Posterior cingulate gyrus (tissue), 11 donors: Measurements from ENCODE around the gene FBXL14.

Experiments
- DNase-seq, 10 donors: peaks; one replicate each; pipeline versions ENCODE4 v3.0.0 to v3.0.0-alpha.2; 2020 to 2021; ENCODE audit warnings: mixed read lengths in 3 of 10
- intact Hi-C: fragments of 100-400 bp; cut with DNase I; formaldehyde crosslinking; loops from one replicate; pipeline ENCODE4 v1.15.1; 2023

FBXL14 gene

GRCh38 chr12:1594261-1595025 is at the start of gene FBXL14:
FBXL14 (minus strand) TSS chr12:1594581; CDS start chr12:1594066, 515 bp downstream.
- peak; percentile 85 to 98 (median 88) for DNase-seq
- intact Hi-C loops, result loop anchor here (5.0 kb wide), 2 partner anchors 602 to 842 kb away; partner anchors contain the start of genes ERC1 and WNK1

DNA sequence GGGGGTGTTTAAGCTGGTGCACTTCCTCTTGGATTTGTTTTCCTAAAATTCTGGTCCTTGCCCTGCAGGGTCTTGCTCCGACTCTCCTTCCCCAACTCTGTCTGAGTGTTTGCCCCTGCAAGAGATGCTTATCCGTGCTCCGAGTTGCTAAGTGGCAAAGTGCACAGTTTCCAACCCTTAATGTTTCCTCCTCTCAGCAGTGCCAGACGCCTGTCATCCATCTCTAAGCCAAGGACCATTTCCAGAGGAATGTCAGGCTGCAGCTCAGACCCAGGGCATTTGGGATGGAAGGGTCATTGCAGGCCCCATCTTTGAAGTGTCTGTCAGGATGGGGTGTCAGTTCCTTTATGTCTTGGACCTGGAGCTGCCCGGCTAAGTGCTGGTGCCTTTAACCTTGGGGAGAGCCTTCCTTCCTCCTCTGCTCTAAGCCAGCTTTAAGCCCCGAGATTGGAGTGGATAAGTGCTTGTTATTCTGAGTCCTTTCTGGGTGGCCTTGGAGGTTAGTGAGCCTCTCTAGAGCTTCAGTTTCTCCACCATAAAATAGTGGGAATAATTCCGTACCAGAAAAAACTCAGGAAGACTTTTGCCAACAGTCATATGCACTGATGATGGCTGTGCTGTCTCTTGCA is 49.6 kb upstream of the FBXL14 start:
- intact Hi-C loops, result no loop called here
- DNase-seq, result no peak

GRCh38 chr12:1643043-1643442 is 48.7 kb upstream of the FBXL14 start:
- intact Hi-C loops, result no loop called here
- no peak for DNase-seq

- peak in 1 of 10 donors; percentile 22 for DNase-seq
- intact Hi-C loops, result no loop called here
These were observed 48.1 kb upstream of the FBXL14 start for GRCh38 chr12:1642513-1642912.

DNA sequence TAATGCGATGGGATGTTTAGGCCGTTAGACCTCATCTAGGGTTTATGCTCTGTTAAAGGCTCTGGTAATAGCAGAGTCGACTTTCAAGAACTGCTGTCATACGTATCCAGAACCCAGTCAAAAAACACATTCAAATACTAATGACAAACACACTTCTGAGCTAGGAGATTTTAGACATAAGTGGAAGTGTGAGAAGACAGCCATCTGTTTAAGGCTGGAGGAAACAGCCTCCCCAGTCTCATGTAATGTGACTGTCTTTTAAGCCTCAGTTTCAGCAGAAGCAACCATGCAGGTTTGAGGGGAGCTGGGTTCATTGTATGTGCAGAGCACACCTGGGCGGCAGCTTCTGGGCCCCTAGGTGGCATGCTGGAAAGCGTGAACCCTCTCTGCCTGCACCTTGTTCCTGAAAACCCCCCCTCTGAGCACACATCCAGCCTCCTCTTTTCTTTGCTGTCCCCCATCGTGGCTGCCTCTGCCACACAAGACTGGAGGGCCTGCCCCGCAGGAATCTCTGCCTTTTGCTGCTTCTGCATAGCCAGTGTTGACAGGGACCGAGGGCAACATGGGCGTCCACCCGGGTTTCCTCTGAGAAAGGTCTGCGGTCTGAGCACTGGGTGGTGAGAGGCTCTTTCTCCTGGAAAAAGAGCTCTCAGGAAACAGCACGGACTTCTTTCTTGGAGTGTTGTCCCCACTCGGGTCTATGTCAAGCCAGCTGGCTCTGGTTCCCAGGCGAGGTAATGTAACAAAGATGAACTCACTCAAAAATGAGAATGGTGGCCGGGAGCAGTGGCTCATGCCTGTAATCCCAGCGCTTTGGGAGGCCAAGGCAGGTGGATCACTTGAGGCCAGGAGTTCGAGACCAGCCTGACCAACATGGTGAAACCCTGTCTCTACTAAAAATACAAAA is 46.2 kb upstream of the FBXL14 start:
- intact Hi-C loops, result no loop called here
- DNase-seq, result peak in 1 of 10 donors; percentile 66

DNA sequence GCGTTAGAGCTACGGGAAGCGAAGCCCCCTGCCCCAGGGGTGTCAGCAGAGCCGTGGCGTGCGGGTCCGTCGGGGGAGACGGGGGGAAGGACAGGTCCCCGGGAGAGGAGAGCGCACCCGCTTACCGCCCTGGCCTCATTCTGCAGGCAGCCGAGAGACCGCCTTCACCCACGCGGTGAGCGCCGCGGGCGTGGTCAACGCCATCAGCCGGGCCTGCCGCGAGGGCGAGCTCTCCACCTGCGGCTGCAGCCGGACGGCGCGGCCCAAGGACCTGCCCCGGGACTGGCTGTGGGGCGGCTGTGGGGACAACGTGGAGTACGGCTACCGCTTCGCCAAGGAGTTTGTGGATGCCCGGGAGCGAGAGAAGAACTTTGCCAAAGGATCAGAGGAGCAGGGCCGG is 45.2 kb upstream of the FBXL14 start:
- intact Hi-C loops, result no loop called here
- peak in 1 of 10 donors; percentile 44 for DNase-seq

DNA sequence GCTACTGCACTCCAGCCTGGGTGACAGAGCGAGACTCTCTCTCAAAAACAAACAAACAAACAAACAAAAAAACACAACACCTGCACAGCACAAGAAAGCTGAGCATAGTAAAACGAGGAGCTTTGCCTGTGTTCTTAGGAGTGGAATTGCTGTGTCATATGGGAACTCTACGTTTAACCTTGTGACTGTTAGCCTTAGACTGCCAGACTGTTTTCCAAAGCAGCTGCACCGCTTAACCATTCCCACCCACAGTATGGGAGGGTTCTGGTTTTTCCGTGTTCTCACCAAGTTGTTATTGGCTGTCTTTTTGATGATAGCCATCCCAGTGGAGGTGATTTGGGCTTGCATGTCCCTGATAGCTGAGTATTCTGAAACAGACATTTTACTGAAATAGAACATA is 43.8 kb upstream of the FBXL14 start:
- no peak for DNase-seq
- intact Hi-C loops, result no loop called here

- intact Hi-C loops, result no loop called here
- DNase-seq, result no peak
These were observed 41.1 kb upstream of the FBXL14 start for GRCh38 chr12:1635301-1636095.

DNA sequence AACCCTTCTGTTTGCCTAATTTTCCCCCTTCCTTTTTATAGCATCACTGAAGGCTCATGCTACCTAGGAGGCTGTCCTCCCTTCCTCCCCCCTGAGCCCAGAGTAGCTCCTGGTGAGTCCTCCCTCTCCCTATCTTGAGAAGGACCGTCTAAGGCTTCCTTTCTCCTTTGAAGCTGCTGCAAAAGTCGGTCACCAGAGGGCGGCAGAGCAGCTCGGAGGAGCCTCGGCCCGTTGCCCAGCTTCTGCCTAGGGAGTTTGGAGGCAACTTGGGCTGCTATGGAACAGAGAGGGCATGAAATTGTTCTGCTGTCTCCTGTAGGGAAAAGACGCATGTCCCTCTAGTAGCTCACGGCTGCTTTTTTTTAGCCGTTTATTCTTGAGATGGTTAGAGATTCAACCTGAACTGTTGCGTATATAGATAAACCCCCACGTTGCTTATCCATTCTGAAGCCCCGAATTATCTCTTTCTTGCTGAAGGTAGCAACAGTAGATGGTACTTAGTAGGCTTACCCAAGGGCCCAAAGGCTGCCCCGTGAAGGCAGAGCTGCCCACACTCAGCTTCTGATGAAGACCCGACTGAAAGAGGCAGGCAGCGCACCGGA is 40.3 kb upstream of the FBXL14 start:
- intact Hi-C loops, result loop anchor here (5.0 kb wide), 1 partner anchor 308 kb away; no protein-coding TSS in a partner anchor
- DNase-seq, result peak; percentile 74 to 97 (median 89)

DNA sequence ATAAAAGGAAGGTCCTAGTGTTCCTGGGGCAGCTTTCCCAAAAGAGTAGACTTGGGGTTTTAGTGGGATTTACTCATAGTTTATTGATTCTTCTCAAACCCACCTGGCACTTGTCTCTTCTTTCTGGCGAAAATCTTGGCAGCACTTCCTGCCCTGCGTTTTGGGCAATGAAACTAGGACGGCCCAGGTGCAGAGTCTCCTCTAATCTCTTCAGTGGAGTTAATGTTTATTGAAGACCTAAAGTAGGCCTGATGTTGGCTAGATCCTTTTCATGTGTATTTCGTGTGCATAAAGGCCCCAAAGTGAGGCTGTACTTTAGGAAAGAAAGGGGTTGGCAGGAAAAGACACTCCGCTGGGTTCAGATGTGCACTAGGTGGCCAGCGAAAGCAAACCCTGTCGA is 39.8 kb upstream of the FBXL14 start:
- intact Hi-C loops, result loop anchor here (5.0 kb wide), 1 partner anchor 308 kb away; no protein-coding TSS in a partner anchor
- DNase-seq, result peak in 1 of 10 donors; percentile 24

- DNase-seq, result no peak
- intact Hi-C loops, result loop anchor here (5.0 kb wide), 1 partner anchor 309 kb away; no protein-coding TSS in a partner anchor
These were observed 39.1 kb upstream of the FBXL14 start for GRCh38 chr12:1633459-1633858.

GRCh38 chr12:1632702-1633101 is 38.3 kb upstream of the FBXL14 start:
- peak in 2 of 10 donors; percentile 40 to 84 for DNase-seq
- intact Hi-C loops, result loop anchor here (5.0 kb wide), 1 partner anchor 310 kb away; no protein-coding TSS in a partner anchor

GRCh38 chr12:1630827-1631591 is 36.6 kb upstream of the FBXL14 start:
- DNase-seq, result peak in 1 of 10 donors; percentile 58
- intact Hi-C loops, result loop anchor here (5.0 kb wide), 1 partner anchor 311 kb away; no protein-coding TSS in a partner anchor

DNA sequence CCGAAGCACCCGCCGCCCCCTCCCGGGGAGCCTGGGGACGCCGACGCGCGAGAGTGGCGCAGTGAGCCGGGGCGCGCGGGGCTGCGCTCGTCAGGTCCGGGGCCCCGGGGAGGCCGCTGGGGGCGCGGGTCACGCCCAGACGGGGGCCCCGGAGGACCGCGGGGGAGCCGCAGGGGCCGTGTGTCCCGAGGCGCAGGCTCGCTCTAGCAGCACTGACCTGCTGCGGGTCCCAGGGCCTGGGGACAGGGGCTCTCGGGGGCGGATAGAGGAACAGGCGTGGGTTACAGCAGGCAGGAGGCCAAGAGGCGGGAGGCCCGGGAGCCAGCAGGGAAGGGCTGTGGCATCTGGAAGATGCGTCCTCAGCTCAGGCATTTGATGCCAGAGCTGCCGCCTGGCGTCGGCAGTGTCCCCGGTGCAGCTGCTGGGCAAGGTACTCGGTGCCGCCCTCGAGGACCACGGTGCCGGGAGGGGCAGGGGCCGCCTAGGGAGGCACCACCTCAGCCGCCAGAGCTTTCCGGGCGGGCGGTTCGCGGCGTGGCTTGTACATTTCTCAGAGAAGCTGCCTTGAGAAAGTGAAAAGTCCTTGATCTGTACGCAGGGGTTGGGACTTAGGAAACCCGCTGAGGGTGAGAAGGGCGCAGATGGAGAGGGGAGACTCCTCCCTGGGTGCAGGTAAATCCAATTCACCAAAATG is 35.9 kb upstream of the FBXL14 start:
- peak in 9 of 10 donors; percentile 25 to 95 (median 61) for DNase-seq
- intact Hi-C loops, result loop anchor here (5.0 kb wide), 1 partner anchor 312 kb away; no protein-coding TSS in a partner anchor

DNA sequence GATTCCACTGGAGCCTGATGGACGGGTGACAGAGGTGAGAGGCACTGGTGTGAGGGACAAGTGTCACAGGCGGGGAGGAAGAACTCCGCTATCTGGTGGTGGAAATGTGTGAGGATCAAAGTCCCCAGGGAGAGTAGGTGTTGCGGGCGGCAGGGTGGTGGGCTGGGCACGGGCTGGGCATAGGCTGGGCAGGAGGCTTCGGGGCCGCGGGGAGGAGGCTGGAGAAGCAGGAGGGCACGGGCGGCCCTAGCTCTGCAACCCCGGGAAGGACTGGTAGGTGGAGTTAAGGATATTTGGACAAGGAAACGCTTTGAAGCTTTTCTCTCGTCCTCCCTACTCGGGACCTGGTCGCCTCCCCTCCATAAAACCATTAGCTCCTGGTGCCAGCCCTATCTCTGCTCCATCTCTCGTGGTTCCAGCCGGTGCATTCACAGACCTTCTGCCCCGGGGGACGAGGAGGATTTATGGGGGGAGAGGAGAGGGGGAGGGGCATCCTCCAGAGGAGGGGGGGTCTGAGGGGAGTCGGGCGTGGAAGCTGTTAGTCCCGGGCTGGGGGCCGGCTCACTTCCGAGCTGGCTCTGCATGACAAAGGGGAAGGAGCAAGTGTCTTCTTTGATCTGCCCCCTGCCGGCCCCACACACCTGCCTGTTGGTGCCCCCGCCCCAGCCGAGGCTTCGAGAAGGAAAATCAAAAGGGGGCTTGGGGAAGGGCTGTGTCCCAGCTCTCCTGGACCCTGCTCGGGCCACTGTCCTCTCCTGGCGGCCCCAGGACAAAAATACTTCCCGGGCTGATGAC is 35.2 kb upstream of the FBXL14 start:
- peak in 1 of 10 donors; percentile 82 for DNase-seq
- intact Hi-C loops, result loop anchor here (5.0 kb wide), 1 partner anchor 313 kb away; no protein-coding TSS in a partner anchor

- intact Hi-C loops, result no loop called here
- DNase-seq, result peak in 1 of 10 donors; percentile 34
These were observed 34.4 kb upstream of the FBXL14 start, which contains the start of gene WNT5B for GRCh38 chr12:1628666-1629337. WNT5B (plus strand) TSS chr12:1629231; CDS start chr12:1631355, 2,124 bp downstream.
